GM19043 (cell line): ENCODE measurements around the gene CTDSP1.
A peak's percentile ranks its signal among the peaks of the same experiment; 100 is the strongest.

Experiments used
- ATAC-seq: cut with Tn5 transposase; IDR thresholded peaks from one replicate; pipeline ENCODE4 v1.9.1; 2021; ENCODE audit warnings: low read depth; ENCODE audit not compliant: unreplicated experiment

Gene CTDSP1, protein sequence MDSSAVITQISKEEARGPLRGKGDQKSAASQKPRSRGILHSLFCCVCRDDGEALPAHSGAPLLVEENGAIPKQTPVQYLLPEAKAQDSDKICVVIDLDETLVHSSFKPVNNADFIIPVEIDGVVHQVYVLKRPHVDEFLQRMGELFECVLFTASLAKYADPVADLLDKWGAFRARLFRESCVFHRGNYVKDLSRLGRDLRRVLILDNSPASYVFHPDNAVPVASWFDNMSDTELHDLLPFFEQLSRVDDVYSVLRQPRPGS

DNA sequence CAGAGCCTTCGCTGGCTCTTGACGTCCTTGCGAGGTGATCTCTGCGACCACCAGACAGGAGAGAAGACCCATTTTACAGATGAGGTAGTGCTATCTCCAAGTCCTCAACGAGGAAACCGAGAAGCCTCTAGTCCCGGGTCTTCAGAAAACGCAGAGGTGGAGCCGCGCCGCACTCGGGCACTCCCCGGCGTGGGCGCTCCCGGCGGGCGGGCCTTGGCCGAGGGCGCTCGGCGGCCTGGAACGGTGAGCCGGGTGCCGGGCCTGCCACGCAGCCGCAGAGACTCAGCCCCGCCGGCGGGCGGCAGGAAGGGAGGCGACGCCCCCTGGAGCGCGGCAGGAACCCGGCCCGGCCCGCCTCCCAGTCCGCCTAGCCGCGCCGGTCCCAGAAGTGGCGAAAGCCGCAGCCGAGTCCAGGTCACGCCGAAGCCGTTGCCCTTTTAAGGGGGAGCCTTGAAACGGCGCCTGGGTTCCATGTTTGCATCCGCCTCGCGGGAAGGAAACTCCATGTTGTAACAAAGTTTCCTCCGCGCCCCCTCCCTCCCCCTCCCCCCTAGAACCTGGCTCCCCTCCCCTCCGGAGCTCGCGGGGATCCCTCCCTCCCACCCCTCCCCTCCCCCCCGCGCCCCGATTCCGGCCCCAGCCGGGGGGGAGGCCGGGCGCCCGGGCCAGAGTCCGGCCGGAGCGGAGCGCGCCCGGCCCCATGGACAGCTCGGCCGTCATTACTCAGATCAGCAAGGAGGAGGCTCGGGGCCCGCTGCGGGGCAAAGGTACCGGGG, at the start of gene CTDSP1:
TSS of gene CTDSP1 (plus strand) at position 478 of the 776 bp plus-strand sequence. CDS start at position 701, 223 bp downstream.
- peak; percentile 29 for ATAC-seq

DNA sequence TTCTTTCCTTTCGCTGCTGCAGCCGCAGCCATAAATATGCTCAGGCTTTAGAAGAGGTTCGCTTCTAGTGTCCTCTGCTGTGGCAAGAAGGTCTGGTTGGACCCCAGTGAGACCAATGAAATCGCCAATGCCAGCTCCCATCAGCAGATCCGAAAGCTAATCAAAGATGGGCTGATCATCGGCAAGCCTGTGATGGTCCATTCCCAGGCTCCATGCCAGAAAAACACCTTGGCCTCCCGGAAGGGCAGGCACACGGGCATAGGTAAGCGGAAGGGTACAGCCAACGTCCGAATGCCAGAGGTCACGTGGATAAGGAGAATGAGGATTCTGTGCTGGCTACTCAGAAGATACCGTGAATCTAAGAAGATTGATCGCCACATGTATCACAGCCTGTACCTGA, 45.6 kb upstream of the CTDSP1 start:
- no peak for ATAC-seq

DNA sequence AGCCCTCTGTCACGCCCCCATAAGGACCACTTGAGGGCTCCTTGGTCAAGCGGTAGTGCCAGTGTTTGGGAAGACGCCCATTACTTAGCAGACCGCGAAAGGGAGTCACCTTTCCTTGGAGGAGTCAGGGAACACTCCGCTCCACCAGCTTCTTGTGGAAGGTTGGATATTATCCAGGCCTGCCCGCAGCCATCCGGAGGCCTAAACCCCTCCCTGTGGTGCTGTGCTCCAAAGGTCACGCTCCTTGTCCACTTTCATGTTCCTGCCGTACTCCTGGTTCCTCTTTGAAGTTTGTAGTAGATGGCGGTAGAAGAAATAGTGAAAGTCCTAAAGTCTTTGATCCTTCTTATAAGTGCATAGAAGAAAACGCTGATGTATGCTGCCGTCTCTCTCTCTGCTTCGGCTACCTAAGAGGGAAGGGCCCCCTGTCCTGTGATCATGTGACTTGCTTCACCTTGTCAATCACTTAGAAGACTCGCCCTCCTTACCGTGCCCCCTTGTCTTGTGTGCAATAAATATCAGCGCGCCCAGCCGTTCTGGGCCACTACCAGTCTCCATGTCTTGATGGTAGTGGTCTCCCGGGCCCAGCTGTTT, 44.7 kb upstream of the CTDSP1 start:
- ATAC-seq, result no peak

DNA sequence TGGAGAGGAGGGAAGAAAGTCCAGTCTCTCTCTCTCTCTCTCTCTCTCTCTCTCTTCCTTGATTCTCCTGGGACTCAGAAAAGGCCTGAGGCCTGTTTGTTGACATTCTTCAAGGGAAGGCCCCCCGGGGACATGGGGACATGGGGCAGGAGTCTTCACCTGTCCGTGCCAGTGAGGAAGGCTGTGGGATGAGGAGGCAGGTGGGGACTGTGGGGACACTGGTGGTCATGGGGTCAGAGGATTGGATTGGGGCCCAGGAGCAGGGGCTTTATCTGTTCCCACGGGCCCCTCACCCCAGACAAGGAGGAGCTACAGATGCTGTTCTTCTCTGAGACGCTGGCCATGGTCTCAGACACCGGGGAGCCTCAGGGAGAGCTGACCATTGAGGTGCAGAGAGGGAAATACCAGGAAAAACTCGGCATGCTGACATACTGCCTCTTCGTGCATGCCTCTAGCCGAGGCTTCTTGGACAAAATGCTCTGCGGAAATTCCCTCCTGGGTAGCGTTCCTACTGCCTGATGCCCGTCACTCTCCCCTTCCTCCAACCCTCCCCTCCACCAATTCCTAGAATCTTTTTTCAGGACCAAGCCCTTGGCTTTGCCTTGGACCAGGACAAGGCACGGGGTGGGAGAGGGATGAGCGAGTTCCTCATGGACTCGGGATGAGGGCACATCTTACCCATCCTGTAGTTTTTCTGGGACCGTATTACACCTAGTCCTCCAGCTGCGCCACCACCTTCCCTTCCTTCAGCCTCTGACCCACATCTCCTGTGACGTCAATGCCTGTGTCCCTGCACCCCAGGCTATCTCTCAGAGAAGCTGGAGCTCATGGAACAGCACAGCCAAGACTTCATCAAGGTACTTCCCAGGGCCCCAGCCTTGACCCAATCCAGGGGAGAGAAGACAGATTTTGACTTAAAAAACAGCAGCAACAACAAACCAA, 42.2 kb upstream of the CTDSP1 start:
- no peak for ATAC-seq

DNA sequence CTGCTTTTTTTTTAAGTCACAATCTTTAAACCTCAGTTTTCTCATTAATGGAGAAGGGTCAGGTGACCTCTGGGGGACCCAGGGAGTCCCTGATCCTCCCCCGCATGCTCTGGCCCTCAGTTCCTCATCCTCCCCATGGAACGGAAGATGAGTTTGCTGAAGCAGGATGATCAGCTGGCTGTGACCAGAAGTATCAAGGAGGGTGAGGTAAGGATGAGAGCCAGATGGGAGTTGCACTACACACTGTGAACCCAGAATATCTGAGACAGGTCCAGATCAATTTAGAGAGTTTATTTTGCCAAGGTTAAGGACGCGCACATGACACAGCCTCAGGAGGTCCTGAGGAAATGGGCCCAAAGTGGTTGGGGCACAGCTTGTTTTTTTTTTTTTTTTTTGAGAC, 39.2 kb upstream of the CTDSP1 start:
- ATAC-seq, result no peak

DNA sequence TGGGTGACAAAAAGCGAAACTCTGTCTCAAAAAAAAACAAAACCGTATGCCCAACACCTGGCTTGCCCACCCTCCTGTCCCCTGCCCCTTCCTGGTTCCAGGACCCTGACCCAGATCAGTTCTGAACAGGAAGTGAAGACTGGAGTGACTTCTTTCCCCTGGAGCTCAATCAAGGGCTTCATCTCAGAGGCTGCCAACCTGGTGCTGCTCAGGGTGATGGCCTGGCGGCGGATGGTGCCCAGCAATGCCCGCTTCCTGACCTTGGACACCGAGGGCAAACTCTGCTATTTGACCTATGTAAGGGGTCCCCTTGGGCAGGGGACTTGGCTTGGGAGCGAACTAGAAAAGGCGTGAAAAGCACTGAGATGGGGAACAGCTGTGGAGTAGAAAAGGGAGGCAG, 37.1 kb upstream of the CTDSP1 start:
- ATAC-seq, result no peak

DNA sequence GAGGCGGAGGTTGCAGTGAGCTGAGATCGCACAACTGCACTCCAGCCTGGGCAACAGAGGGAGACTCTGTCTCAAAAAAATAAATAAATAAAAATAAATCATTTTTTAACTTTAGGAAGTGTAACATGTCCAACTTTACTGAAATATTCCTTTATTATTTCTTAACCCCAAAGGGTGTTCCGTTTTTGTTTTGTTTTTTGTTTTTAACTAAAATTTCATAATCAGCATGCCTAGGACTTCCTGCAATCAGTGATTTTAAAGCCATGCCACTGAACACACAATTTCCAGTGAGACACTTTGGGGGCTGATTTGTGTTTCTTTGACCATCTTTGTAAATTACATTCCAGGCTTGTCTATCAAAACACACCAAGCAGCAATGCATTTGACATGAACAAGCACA, 35.9 kb upstream of the CTDSP1 start:
- no peak for ATAC-seq

DNA sequence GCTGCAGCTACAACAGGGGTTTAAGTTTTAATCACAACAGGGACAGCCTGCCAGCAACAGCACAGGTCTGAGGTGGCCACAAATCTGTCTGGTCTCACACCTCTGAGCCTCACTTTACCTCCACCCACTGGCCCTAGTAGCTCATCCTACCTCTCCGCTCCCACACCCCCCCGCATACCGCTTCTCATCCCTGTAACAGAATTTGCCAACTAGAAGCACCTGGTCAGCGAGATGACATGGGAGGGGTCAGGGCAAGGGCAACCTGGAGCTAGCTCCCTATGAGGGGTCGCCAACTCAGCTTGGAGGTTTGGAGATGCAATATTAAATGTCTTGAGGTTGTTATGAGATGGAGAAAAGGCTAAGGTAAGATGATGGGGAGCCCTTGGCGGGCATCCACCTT, 35.5 kb upstream of the CTDSP1 start:
- no peak for ATAC-seq

DNA sequence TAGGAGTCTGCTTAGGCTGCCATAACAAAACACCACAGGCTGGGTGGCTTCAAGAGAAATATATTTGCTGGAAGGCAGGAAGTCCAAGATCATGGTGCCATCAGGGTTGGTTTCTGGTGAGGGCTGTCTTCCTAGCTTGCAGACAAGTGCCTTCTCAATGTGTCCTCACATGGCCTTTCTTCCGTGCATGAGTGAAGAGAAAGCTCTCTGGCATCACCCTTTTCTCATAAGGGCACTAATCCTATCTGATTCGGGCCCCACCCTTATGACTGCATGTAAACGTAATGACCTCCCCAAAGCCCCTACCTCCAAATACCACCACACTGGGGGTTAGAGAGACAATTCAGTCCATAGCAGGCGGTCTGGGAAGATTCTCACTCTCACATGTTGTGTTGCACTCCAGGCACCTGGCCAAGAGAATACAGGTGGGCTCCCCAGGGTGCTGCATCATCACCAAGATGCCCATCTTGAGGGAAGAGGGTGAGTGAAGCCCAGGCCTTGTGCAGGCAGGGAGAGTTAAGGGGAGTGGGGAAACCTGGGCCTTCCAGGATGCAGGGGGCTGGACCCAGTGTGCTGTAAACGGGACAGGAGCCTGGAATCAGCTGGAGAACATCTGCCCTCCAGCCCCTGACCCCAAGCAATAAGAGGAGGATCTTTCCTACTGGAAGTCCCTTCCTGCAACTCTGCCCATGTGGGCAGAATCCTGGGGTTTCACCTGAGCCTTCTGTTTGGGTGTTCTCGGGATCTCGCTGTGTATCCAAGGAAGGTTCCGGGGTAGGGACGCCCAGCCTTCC, 32.9 kb upstream of the CTDSP1 start:
- no peak for ATAC-seq

DNA sequence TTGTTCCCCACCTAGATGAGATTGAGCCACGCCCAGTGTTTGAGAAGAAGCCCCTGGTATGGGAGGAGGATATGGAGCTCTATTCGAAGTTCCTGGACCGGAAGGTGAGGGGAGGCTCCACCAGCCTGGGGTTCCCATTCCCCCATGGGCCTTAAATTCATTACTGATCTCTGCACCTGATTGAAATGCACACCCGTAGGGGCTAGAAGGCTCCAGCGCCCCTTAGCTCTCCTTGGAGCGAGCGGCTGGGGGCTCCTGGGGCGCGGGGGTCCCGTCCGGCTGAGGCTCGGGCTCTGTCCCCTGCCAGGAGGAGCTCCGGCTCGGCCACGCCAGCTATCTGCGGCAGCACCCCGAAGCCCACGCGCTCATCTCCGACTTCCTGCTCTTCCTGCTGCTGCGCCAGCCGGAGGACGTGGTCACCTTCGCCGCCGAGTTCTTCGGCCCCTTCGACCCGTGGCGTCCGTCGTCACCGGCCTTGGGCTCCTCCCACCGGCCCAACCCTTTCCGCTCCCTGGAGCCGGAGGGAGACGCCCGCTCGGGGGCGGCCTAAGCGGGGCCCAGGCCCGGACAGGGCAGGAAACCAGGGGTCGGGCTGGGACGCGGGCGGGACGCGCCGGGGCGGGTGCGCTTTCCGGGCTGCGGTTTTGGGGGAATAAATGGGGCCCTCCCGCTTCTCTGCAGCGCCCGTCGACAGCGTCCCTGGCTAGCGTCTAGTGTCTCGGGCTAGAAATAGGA, 32.1 kb upstream of the CTDSP1 start:
- ATAC-seq, result peak; percentile 92

DNA sequence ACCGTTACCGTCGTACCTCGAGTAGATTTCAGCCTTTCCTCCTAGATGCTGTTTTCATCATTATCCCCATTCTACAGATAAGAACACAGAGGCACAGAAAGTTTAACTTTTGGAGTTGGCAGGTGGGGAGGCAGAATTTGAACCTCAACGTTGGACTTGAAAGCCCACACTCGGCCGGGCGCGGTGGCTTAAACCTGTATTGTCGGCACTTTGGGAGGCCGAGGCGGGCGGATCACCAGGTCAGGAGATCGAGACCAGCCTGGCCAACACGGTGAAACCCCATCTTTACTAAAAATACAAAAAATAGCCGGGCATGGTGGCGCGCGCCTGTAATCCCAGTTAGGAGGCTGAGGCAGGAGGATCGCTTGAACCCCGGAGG, 31.5 kb upstream of the CTDSP1 start:
- ATAC-seq, result no peak

DNA sequence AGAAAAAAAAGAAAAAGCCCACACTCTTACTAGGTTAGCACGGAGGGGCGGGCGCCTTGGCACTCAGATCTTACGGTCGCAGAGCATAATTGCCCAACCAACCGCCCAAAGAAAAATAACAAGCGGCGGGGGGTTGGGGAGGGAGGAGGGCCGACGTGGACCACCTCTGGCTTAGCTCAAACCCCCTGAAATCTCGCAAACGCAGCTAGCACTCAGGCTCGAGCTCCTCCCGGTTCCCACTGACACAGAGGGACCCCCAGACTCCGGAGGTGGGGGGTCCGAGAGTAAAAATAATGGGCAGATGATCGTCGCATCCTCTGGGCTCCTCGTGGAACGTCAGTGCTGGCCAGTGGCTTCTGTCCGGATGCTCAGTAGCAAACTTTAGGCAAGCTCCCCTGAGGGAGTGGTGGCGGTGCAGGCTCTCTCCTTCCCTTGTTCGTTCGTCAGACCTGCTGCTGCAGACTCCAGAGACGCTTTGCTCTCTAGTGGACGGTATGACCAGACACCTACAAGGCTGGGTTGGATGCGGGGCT, 31.0 kb upstream of the CTDSP1 start:
- ATAC-seq, result no peak

DNA sequence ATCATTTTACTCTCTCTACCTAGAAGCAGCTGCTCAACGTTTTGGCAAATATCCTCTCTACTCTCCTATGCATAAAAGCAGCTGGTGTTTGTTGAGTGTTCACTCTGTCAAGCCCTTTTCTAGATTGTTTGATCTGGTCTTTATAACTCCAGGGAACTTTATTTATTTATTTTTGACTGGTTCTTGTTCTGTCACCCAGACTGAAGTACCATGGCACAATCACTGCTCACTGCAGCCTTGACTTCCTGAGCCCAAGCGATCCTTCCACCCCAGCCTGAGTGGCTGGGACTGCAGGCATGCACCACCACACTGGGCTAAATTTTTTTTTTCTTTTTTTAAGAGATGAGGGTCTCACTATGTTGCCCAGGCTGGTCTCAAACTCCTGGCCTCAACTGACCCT, 30.3 kb upstream of the CTDSP1 start:
- ATAC-seq, result no peak

DNA sequence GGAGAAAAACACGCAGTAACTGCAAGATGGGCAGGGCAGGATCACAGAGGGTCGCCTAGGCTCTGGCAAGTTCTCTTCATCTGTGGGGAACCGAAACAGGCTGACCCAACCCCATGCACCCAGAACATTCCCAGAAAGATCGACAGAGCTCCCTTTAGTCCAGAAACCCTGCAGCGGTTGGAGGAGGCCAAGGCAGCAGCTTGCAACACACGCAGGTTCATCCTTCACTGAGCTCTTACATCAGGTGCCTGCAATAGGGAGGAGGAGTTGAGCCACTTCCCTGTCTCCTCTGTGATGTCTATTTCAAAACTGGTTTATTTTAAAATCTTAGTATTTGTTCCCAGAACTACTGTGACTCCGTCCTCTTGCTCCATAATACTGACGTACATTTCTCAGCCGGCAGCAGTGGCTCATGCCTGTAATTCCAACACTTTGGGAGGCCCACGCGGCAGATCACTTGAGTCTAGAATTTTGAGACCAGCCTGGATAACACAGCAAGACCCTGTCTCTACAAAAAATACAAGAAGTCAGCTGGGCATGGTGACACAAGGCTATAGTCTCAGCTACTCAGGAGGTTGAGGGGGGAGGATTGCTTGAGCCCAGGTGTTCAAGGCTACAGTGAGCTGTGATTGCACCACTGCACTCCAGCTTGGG, 29.1 kb upstream of the CTDSP1 start:
- ATAC-seq, result no peak

DNA sequence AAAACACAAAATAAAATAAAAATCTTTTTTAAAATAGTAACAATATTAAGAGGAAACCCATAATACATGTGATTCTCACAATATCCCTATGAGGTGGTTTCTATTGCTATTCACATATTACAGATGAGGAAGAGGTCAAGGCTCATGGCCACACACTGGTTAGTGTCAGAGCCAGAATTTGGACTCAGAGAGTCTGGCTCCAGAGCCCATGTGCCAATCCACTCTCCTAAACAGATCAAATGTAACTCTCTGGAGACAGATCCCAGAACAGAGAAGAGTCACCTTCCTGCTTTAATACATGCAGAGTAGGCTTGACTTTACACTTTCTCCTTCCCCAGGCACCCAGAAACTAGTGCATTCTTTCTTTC, 27.7 kb upstream of the CTDSP1 start:
- no peak for ATAC-seq

DNA sequence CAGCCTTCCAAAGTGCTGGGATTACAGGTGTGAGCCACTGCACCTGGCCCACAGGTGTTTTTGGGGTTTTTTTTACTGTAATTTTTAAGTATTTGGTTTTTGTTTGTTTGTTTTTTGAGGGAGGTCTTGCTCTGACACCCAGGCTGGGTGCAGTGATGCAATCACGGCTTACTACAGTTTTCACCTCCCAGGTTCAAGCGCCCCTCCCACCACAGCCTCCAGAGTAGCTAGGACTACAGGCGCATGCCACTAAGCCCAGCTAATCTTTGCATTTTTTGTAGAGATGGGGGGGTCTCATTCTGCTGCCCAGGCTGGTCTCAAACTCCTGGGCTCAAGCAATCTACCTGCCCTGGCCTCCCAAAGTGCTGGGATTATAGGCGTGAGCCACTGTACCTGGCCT, 24.9 kb upstream of the CTDSP1 start:
- no peak for ATAC-seq

DNA sequence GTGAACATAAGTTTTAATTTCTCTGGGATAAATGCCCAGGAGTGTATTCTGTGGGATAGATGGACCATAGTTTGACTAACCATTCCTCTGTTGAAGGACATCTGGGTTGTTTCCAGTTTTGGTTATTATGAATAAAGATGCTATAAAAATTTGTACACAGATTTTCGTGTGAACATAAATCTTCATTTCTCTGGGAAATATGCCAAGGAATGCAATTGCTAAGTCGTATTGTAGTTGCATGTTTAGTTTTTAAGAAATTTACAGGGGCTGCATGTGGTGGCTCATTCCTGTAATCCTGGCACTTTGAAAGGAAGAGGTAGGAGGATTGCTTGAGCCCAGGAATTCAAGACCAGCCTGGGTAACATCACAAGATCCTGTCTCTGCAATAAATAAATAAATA, 24.5 kb upstream of the CTDSP1 start:
- no peak for ATAC-seq

DNA sequence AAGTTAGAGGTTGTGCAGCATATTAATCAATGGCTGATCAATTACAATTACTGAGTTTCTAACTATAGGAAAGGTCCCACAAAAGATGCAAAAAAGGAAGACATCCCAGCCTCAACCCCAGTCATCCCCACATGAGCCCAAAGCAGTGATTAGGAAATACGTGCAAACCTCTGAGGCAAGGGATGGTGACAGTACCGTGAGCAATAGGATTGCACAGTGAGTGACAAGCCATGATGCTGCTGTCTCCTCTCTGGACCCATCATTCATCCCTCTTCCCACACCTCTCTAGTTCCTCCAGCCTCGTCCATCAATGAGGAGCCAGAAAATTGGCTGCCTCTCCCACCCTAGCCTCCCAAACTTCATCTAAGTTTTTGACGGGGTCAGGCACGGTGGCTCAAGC, 21.6 kb upstream of the CTDSP1 start:
- ATAC-seq, result no peak

DNA sequence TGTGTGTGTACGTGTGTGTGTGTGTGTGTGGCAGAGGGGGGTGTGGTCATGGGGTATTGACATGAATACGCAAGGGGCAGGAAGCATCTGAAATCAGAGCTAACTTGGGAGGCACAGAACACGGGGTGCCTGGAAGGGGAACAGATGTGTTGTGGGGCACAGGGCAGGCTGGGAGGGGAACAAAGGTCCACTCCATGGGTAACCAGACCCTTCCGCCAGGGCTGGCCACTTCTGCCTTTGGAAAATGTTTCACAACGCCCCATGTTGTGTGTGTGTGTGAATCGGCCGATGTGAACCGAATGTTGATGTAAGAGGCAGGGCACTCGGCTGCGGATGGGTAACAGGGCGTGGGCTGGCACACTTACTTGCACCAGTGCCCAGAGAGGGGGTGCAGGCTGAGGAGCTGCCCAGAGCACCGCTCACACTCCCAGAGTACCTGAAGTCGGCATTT, 17.7 kb upstream of the CTDSP1 start, which contains the start of gene SLC11A1:
TSS of gene SLC11A1 (plus strand) at position 358 of the 451 bp plus-strand sequence. CDS start 96 bp downstream, outside the sequence.
- no peak for ATAC-seq
